H9 (cell line): ENCODE data around the gene CC2D1A. TPM values are rescaled to one million over a fixed set of nuclear protein-coding genes. Genes with fewer than 3 reads are reported as not detected.

Experiments
- DNase-seq: peaks from one replicate; pipeline ENCODE4 v3.0.0-alpha.2; 2017
- H2AFZ ChIP-seq: one replicate; pipeline ENCODE4 v1.6.1; 2013; ENCODE audit warnings: mild to moderate bottlenecking, low read length, control low read depth, moderate library complexity
- H2AK5ac ChIP-seq: 2 replicates; pipeline ENCODE4 v1.6.1; 2013; ENCODE audit warnings: low read length, control low read depth, mixed read lengths; ENCODE audit not compliant: insufficient read length
- H2BK120ac ChIP-seq: one replicate; pipeline ENCODE4 v1.6.1; 2013; ENCODE audit warnings: low read depth, mild to moderate bottlenecking, low read length, control low read depth, inconsistent platforms; ENCODE audit not compliant: poor library complexity, severe bottlenecking
- H2BK12ac ChIP-seq: 2 replicates; pipeline ENCODE4 v1.6.1; 2013; ENCODE audit warnings: low read length, control low read depth, mixed read lengths, low read depth; ENCODE audit not compliant: insufficient read length
- H2BK15ac ChIP-seq: 2 replicates; pipeline ENCODE4 v1.6.1; 2013; ENCODE audit warnings: low read depth, low read length, control low read depth
- H2BK20ac ChIP-seq: one replicate; pipeline ENCODE4 v1.6.1; 2013; ENCODE audit warnings: low read depth, mild to moderate bottlenecking, low read length, control low read depth, inconsistent platforms; ENCODE audit not compliant: poor library complexity, severe bottlenecking
- H2BK5ac ChIP-seq: 2 replicates; pipeline ENCODE4 v1.6.1; 2013; ENCODE audit warnings: low read length, control low read depth, mixed read lengths; ENCODE audit not compliant: insufficient read length
- H3K14ac ChIP-seq: 2 replicates; pipeline ENCODE4 v1.6.1; 2013; ENCODE audit warnings: low read length, control low read depth; ENCODE audit not compliant: insufficient read depth
- H3K18ac ChIP-seq: 2 replicates; pipeline ENCODE4 v1.6.1; 2013; ENCODE audit warnings: low read depth, mild to moderate bottlenecking, mixed read lengths, low read length, control low read depth; ENCODE audit not compliant: insufficient read length
- H3K23ac ChIP-seq: 2 replicates; pipeline ENCODE4 v1.6.1; 2013; ENCODE audit warnings: low read length, control low read depth, mixed read lengths, low read depth; ENCODE audit not compliant: insufficient read length
- H3K23me2 ChIP-seq: 2 replicates; pipeline ENCODE4 v1.6.1; 2013; ENCODE audit warnings: low read depth, mild to moderate bottlenecking, mixed read lengths, low read length, control low read depth; ENCODE audit not compliant: insufficient read length, poor library complexity, severe bottlenecking
- H3K27ac ChIP-seq: 2 replicates; pipeline ENCODE4 v1.5.1; 2013; ENCODE audit warnings: low read length, control low read depth, mixed read lengths, low read depth; ENCODE audit not compliant: insufficient read length
- H3K27me3 ChIP-seq: 2 replicates; pipeline ENCODE4 v1.6.1; 2013; ENCODE audit warnings: low read length, control low read depth, inconsistent platforms; ENCODE audit not compliant: insufficient read depth
- H3K4ac ChIP-seq: 2 replicates; pipeline ENCODE4 v1.6.1; 2013; ENCODE audit warnings: low read depth, mild to moderate bottlenecking, control low read depth, inconsistent platforms, low read length, moderate library complexity
- H3K4me1 ChIP-seq: 2 replicates; pipeline ENCODE4 v1.6.1; 2013; ENCODE audit warnings: low read length, control low read depth, inconsistent platforms; ENCODE audit not compliant: insufficient read depth
- H3K4me2 ChIP-seq: 2 replicates; pipeline ENCODE4 v1.6.1; 2013; ENCODE audit warnings: low read length, control low read depth, mixed read lengths; ENCODE audit not compliant: insufficient read length, insufficient read depth
- H3K56ac ChIP-seq: 2 replicates; pipeline ENCODE4 v1.6.1; 2013; ENCODE audit warnings: low read depth, mild to moderate bottlenecking, mixed read lengths, low read length, control low read depth; ENCODE audit not compliant: insufficient read length
- H3K79me1 ChIP-seq: 2 replicates; pipeline ENCODE4 v1.6.1; 2013; ENCODE audit warnings: low read depth, mild to moderate bottlenecking, moderate library complexity, low read length, control low read depth, inconsistent platforms; ENCODE audit not compliant: insufficient read depth, poor library complexity, severe bottlenecking
- H3K79me2 ChIP-seq: 2 replicates; pipeline ENCODE4 v1.6.1; 2013; ENCODE audit warnings: low read length, control low read depth, inconsistent platforms; ENCODE audit not compliant: insufficient read depth
- H3K9ac ChIP-seq: 2 replicates; pipeline ENCODE4 v1.6.1; 2013; ENCODE audit warnings: low read length, control low read depth, mixed read lengths; ENCODE audit not compliant: insufficient read length; ENCODE audit errors: extremely low read depth
- H3K9me3 ChIP-seq: one replicate; pipeline ENCODE4 v1.6.1; 2013; ENCODE audit warnings: low read depth, low read length, inconsistent platforms; ENCODE audit not compliant: control insufficient read depth
- H3T11ph ChIP-seq: one replicate; pipeline ENCODE4 v1.6.1; 2013; ENCODE audit warnings: mild to moderate bottlenecking, low read length, control low read depth, inconsistent platforms
- H4K20me1 ChIP-seq: one replicate; pipeline ENCODE4 v1.6.1; 2013; ENCODE audit not compliant: control insufficient read depth, insufficient read length, insufficient read depth
- H4K5ac ChIP-seq: 2 replicates; pipeline ENCODE4 v1.6.1; 2013; ENCODE audit warnings: low read depth, mild to moderate bottlenecking, mixed read lengths, low read length, control low read depth; ENCODE audit not compliant: insufficient read length
- H4K8ac ChIP-seq: replicated peaks from 2 replicates; pipeline ENCODE4 v1.6.1; 2013; ENCODE audit warnings: low read length, control low read depth, mixed read lengths, low read depth; ENCODE audit not compliant: insufficient read length
- H4K91ac ChIP-seq: 2 replicates; pipeline ENCODE4 v1.6.1; 2013; ENCODE audit warnings: low read depth, mild to moderate bottlenecking, moderate library complexity, mixed read lengths, low read length, control low read depth; ENCODE audit not compliant: insufficient read length
- H3K27ac Mint-ChIP-seq, 3 experiments: 2 replicates in 2 of 3; 3 replicates in 1 of 3; pipeline ENCODE4 v1.8.0; 2020 to 2021; ENCODE audit warnings: mixed read lengths in 3 of 3, mild to moderate bottlenecking in 1 of 3, moderate library complexity in 1 of 3
- H3K27me3 Mint-ChIP-seq: 2 replicates; pipeline ENCODE4 v1.8.0; 2021; ENCODE audit warnings: low read depth, mild to moderate bottlenecking, moderate library complexity, mixed read lengths
- H3K36me3 Mint-ChIP-seq, 3 experiments: 2 replicates in 2 of 3; 3 replicates in 1 of 3; pipeline ENCODE4 v1.8.0; 2020 to 2021; ENCODE audit warnings: low read depth in 3 of 3, mixed read lengths in 3 of 3; ENCODE audit not compliant: insufficient read depth in 1 of 3
- H3K4me1 Mint-ChIP-seq, 2 experiments: 2 replicates each; pipeline ENCODE4 v1.8.0; 2020; ENCODE audit warnings: mixed read lengths in 2 of 2
- H3K4me3 Mint-ChIP-seq, 2 experiments: 2 replicates in 1 of 2; 3 replicates in 1 of 2; pipeline ENCODE4 v1.8.0; 2020 to 2021; ENCODE audit warnings: mild to moderate bottlenecking in 2 of 2, mixed read lengths in 2 of 2, moderate library complexity in 1 of 2
- H3K9me3 Mint-ChIP-seq, 2 experiments: 2 replicates in 1 of 2; 3 replicates in 1 of 2; pipeline ENCODE4 v1.8.0; 2020; ENCODE audit warnings: mild to moderate bottlenecking in 2 of 2, mixed read lengths in 2 of 2, moderate library complexity in 1 of 2
- WGBS: extraction: QIAGEN DNeasy Blood & Tissue Kit; methylation state at CpG from one replicate; pipeline ENCODE4 v1.1.7; 2013; ENCODE audit warnings: missing lambda C conversion rate, low lambda C conversion rate, mixed read lengths; ENCODE audit not compliant: insufficient read length; ENCODE audit errors: extremely low coverage; 5-methylcytosine and 5-hydroxymethylcytosine counted together
- total RNA-seq: library from RNA; stranded (reverse); gene quantifications from 2 replicates; pipeline ENCODE4 v1.2.1, GENCODE V29; 2021
- TF ChIP-seq, protein P1 (sequence below): fragments of 200-600 bp; sonication (generic); conservative IDR thresholded peaks from 3 replicates; pipeline ENCODE4 v1.8.0; 2021; ENCODE audit warnings: antibody characterized with exemption, mild to moderate bottlenecking

CC2D1A gene
- total RNA-seq, 1 experiment from 2014 or later: 48.5 TPM

DNA sequence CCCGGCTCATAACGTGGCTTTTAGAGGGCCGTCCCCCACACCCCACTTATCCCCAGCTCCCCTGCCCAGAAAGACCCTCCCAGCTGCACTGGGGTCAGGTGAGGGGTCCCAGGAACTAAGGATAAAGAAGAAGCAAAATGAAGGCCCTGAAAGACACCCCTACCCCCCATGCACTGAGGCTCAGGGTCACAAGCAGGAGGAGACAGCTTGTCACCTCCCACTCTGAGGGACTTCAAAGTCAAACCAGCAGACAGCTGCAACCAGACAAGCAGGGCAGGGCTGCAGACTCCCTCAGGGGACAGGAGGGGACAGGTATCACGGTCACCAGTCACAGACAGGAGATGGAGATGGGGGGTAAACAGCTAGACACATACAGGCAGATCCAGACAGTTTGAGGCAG lies 35.1 kb upstream of the CC2D1A start:
- Histone ChIP-seq H3K23me2 (peaks cover 3% of the 10 kb centered on the region), H3K9ac (no peak overlapping the region), H2BK12ac (no peak overlapping the region), H3K79me1 (no peaks in the 10 kb centered on the region), H3K4me1 (no peaks in the 10 kb centered on the region), H4K5ac (no peak overlapping the region), H3K4me2 (no peak overlapping the region), H3T11ph (no peak overlapping the region), H2BK5ac (no peak overlapping the region), H3K23ac (no peak overlapping the region), H2BK20ac (no peak overlapping the region), H3K14ac (no peak overlapping the region), H2BK15ac (no peak overlapping the region), H4K20me1 (no peaks in the 10 kb centered on the region), H3K9me3 (no peaks in the 10 kb centered on the region), H2BK120ac (no peak overlapping the region), H3K27ac (no peak overlapping the region), H3K4ac (no peak overlapping the region), H3K18ac (no peak overlapping the region), H3K79me2 (no peaks in the 10 kb centered on the region), H4K8ac (no peak overlapping the region), H3K56ac (no peak overlapping the region), H2AFZ (no peak overlapping the region), H4K91ac (no peak overlapping the region), H2AK5ac (no peak overlapping the region), H3K27me3 (peaks cover 51% of the 10 kb centered on the region; the same call in 1 of the 2 replicates)
- Mint-ChIP-seq H3K9me3 (no peaks in the 10 kb centered on the region), H3K4me3 (no peak overlapping the region), H3K36me3 (no peaks in the 10 kb centered on the region; a peak in 2 of 7 replicates), H3K27ac (no peak overlapping the region), H3K4me1 (peaks cover 6 to 12% of the 10 kb centered on the region in 2 experiments), H3K27me3 (peaks cover 100% of the 10 kb centered on the region)
- no CpG with 5 or more reads among the region's 4 CpGs for WGBS
- TF ChIP-seq, protein P1, sequence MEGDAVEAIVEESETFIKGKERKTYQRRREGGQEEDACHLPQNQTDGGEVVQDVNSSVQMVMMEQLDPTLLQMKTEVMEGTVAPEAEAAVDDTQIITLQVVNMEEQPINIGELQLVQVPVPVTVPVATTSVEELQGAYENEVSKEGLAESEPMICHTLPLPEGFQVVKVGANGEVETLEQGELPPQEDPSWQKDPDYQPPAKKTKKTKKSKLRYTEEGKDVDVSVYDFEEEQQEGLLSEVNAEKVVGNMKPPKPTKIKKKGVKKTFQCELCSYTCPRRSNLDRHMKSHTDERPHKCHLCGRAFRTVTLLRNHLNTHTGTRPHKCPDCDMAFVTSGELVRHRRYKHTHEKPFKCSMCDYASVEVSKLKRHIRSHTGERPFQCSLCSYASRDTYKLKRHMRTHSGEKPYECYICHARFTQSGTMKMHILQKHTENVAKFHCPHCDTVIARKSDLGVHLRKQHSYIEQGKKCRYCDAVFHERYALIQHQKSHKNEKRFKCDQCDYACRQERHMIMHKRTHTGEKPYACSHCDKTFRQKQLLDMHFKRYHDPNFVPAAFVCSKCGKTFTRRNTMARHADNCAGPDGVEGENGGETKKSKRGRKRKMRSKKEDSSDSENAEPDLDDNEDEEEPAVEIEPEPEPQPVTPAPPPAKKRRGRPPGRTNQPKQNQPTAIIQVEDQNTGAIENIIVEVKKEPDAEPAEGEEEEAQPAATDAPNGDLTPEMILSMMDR: no peak
- DNase-seq: no peak
